Activated CD4-positive, alpha-beta T cell treated with anti-CD3 and anti-CD28 coated beads for 1 hour (primary cell): Measurements from ENCODE around the gene STARD9.
A peak's percentile ranks its signal among the peaks of the same experiment; 100 is the strongest.
"Not testable (repeated sequence)": the region's sequence is repeated elsewhere in the genome, so short reads cannot be mapped to it uniquely, and the experiment has no call there.

Experiments
- DNase-seq: peaks from one replicate; pipeline ENCODE4 v3.0.0-alpha.2; 2020

Gene STARD9

DNA sequence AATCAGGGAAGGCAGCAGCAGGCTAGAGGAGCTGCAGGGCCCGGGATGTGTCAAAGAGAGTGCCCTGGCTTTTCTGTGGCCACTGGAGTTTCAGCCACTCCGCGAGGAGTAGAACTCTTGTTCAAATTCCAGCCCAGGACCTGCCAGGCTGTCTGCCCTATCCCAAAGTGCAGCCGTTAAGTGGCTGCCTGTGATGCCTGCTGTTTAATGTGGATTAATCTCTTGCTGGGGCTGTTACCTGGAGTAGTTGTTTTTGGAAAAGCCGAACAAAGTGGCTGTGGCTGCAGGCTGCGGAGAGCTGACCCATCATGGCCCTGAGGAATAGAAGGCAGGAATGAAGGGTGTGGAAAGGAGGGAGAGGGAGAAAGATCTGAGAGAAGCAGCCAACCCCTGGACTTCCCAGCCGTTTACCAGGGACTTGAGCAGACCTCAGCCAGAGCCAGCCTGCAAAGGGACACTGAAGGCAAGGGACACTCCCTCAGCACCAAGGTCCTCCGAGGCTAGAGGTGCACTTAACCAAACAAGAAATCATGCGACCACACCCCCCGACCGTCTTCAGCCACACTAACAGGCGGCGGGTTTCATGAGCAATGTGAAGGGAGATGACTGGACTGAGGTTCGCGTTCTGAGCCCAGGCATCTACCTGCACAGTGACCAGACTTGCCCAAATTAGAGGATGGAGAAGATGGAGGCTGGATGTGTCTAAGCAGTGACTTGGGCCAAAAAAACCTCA lies 156.9 kb downstream of the STARD9 start:
- DNase-seq, result no peak

GRCh38 chr15:42733027-42733426 lies 157.6 kb downstream of the STARD9 start:
- no peak for DNase-seq

- no peak for DNase-seq
These were observed 158.8 kb downstream of the STARD9 start for GRCh38 chr15:42734076-42734672.

GRCh38 chr15:42735382-42736165 lies 160.2 kb downstream of the STARD9 start:
- DNase-seq, result no peak

DNA sequence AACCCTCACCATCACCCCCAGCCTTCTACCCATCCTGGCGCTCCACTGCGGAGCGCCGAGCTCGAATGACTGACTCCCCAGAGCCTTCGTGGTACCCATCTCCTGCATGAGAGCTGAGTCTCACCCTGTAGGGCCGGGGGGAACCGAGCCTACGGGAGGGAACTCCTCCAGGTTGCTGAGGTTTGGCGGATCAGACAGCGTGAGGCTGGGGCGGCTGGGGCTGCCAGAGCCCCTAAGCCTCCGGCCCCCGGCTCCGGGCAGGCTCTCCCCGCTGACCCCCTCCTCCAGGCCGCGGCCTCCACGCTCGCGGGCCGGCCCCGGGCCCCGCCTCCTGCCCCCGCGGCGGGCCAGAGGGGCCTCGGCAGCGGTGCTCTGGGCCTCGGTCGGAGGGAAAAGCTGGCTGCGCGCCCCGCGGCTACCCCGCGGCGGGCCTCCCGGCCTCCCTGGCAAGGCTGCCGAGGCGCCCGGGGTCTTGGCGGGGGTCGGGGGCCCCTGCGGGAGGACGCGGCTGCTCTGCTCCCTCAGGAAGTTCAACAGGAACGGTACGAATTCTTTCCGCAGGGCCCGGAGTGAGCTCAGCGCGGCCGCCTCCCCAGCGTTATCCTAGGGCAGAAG lies 160.9 kb downstream of the STARD9 start:
- no peak for DNase-seq

GRCh38 chr15:42736793-42737528 lies 161.6 kb downstream of the STARD9 start, which contains the start of gene CDAN1:
CDAN1 (minus strand) TSS chr15:42737128; CDS start chr15:42737102, 26 bp downstream.
- peak; percentile 89 for DNase-seq

DNA sequence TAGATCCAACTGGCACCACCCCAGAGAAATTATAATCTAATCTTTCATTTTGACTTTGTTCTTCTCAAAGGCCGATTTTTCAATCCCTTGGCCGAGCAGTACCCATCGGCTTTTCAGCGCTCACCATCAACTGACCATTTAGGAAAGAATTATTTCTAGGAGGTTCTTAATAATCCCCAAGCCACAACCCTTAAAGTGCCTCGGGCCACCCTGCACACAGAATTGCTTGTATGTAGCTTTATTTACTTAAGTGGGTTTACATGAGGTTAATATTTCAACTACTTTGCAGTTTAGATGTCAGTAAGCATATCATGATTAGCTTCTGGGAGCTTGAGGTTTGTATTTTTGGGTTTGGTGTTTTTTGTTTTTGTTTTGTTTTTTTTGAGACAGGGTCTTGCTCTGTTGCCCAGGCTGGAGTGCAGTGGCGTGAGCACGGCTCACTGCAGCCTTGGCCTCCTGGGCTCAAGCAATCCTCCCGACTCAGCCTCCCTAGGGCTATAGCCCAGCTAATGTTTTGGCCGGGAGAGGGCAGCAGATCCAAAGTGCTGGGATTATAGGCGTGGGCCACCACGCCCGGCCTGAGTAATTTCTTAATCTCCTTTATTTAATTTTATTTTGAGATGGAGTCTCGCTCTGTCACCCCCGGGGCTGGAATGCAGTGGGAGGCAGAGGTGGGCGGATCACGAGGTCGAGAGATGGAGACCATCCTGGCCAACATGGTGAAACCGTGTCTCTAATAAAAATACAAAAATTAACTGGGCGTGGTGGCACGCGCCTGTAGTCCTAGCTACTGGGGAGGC lies 162.3 kb downstream of the STARD9 start:
- no peak for DNase-seq

DNA sequence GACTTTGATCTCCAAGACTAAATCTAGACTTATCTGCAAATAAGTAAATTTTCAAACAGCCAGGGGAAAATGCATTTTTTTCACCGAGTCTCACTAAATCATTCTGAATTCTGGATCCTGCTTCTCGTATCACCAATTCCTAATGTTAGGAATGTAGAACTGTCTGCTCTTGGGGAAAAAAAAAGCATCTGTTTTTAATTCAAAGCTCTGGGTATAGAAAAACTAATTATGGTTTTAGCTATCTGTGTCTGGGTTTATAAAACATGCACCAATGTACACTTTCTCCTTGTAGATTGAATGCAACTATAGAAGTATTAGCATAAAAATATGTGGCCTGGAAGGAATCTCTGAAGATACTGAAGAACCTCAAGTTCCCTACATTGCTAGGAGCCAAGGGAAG lies 166.3 kb downstream of the STARD9 start:
- no peak for DNase-seq

DNA sequence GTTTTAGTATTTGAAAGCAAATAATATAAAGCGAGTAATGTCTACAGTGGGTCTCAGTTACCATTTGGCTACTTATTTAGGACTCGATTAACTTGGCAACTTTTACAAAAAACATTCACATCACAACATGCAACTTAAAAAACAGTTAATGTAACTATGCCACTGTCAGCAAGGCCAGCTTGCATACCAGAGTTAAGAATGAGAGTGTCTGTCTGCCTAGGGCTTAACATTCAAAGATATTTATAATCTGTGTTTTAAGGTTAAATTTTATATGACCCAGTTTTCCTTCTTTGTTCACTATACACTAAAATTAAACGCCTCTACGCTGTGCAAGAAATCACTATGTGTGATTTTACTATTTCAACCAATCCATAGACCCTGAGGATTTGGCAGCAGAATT lies 166.7 kb downstream of the STARD9 start:
- DNase-seq, result no peak

GRCh38 chr15:42744195-42744594 lies 168.8 kb downstream of the STARD9 start:
- DNase-seq, result no peak

DNA sequence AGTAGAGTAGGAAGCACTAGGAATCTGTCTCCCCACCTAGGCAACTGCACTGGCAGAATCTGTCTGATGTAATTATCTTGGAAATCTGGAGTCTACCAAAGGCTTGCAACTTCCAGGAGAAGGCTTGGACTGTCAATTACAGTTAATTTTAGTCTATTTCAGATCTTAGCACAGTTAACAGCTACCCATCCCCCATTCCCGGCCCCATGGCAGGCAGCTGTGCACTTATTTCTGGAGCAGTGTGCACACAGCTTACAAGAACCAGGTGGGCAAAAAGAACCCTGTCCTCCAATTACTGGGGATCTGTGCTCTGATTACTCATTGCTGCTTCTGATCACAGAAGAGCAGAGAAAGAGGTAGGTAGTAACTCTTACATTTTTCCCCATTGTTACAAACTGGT lies 173.9 kb downstream of the STARD9 start:
- no peak for DNase-seq

GRCh38 chr15:42750306-42750705 lies 174.9 kb downstream of the STARD9 start:
- DNase-seq, result no peak

GRCh38 chr15:42759093-42759492 lies 183.7 kb downstream of the STARD9 start:
- no peak for DNase-seq

DNA sequence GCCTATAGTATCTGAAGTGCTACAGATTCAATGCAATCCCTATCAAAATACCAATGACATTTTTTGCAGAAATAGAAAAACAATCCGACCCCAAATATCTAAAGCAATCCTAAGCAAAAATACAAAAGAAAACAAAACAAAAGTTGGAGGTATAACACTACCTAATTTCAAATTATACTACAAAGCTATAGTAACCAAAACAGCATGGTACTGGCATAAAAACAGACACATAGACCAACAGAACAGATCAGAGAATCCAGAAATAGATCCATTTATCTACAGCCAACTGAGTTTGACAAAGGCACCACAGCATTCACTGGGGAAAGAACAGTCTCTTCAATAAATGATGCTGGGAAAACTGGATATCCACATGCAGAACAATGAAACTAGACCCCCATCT lies 185.4 kb downstream of the STARD9 start:
- no peak for DNase-seq

DNA sequence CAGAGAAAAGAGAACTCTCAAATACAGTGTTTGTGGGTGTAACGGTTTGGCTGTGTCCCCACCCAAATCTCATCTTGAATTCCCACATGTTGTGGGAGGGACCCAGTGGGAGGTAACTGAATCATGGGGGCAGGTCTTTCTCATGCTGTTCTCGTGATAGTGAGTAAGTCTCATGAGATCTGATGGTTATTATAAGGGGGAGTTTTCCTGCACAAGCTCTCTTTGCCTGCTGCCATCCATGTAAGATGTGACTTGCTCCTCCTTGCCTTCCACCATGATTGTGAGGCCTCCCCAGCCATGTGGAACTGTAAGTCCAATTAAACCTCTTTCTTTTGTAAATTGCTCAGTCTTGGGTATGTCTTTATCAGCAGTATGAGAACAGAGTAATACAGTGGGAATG lies 186.4 kb downstream of the STARD9 start:
- DNase-seq, result not testable (repeated sequence)

GRCh38 chr15:42764154-42764731 lies 188.8 kb downstream of the STARD9 start:
- DNase-seq, result not testable (repeated sequence)

DNA sequence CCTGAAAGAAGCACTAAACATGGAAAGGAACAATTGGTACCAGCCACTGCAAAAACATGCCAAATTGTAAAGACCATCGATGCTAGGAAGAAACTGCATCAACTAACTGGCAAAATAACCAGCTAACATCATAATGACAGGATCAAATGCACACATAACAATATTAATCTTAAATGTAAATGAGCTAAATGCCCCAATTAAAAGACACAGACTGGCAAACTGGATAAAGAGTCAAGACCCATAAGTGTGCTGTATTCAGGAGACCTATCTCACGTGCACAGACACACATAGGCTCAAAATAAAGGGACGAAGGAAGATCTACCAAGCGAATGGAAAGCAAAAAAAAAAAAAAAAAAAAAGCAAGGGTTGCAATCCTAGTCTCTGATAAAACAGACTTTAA lies 190.7 kb downstream of the STARD9 start:
- DNase-seq, result not testable (repeated sequence)
